GM12878 (cell line): ENCODE data around the gene CHPF2. TPM values are rescaled to one million over a fixed set of nuclear protein-coding genes. Genes with fewer than 3 reads are reported as not detected.

Experiments used
- ATAC-seq: fragments of 200-7000 bp; cut with Tn5 transposase; 3 replicates; pipeline ENCODE4 v1.9.1; 2020; ENCODE audit warnings: mild to moderate bottlenecking, moderate library complexity
- BruUV-seq: library from RNA; stranded (reverse); fragments of 400-500 nt; replicated peaks from 2 replicates; lab custom pipeline; 2021; lab: Mats Ljungman, UMichigan
- CTCF ChIA-PET: fragments of 300-600 bp; sonication (Branson Sonifier 250); formaldehyde crosslinking; extraction: SDS; loops from one replicate; lab custom pipeline; 2021; ENCODE audit warnings: inconsistent platforms; lab: Yijun Ruan, JAX
- POLR2A ChIA-PET: fragments of 350-600 bp; formaldehyde crosslinking; extraction: SDS; loops from one replicate; lab custom pipeline; 2021; ENCODE audit warnings: inconsistent platforms; lab: Charles Lee
- RAD21 ChIA-PET: fragments of 300-600 bp; sonication (Branson Sonifier 250); formaldehyde crosslinking; loops from one replicate; lab custom pipeline; 2023; ENCODE audit warnings: antibody characterized with exemption; ENCODE audit not compliant: unreplicated experiment; lab: Charles Lee
- SMC1A ChIA-PET: fragments of 300-600 bp; sonication (Branson Sonifier 250); formaldehyde crosslinking; loops from one replicate; lab custom pipeline; 2023; ENCODE audit not compliant: unreplicated experiment, uncharacterized antibody; lab: Charles Lee
- DNase-seq: peaks from one replicate; pipeline ENCODE4 v3.0.0-alpha.2; 2011; ENCODE audit warnings: low read depth, low spot score
- FAIRE-seq: peaks from 3 replicates; lab custom pipeline; 2011; peaks lifted over from hg19 to GRCh38; lab: Jason Lieb, UNC
- H2AFZ ChIP-seq: 2 replicates; pipeline ENCODE4 v1.6.0; 2011; ENCODE audit warnings: low read depth, low read length, control low read depth; ENCODE audit not compliant: control insufficient read depth
- H3K27ac ChIP-seq: 2 replicates; pipeline ENCODE4 v1.5.1; 2011; ENCODE audit warnings: control low read depth; ENCODE audit not compliant: control insufficient read depth, insufficient read depth
- H3K27me3 ChIP-seq, 2 experiments: replicated peaks in 1 of 2; 2 replicates each; pipeline versions ENCODE4 v1.6.0 to v1.6.1; 2011; ENCODE audit warnings: low read length in 1 of 2; ENCODE audit not compliant: control insufficient read depth in 2 of 2, insufficient read depth in 2 of 2
- H3K36me3 ChIP-seq, 2 experiments: 2 replicates each; pipeline ENCODE4 v1.5.1; 2011; ENCODE audit warnings: low read length in 1 of 2; ENCODE audit not compliant: control insufficient read depth in 2 of 2, insufficient read depth in 2 of 2
- H3K4me1 ChIP-seq: 2 replicates; pipeline ENCODE4 v1.6.1; 2011; ENCODE audit warnings: mild to moderate bottlenecking, low read length, moderate library complexity, mixed read lengths; ENCODE audit not compliant: control insufficient read depth, insufficient read depth
- H3K4me2 ChIP-seq: 2 replicates; pipeline ENCODE4 v1.6.0; 2011; ENCODE audit warnings: control low read depth; ENCODE audit not compliant: control insufficient read depth, insufficient read depth
- H3K4me3 ChIP-seq: fragments of 200-600 bp; sonication (generic); 2 replicates; pipeline ENCODE4 v1.5.1; 2016
- H3K79me2 ChIP-seq: 2 replicates; pipeline ENCODE4 v1.6.0; 2011; ENCODE audit warnings: low read length; ENCODE audit not compliant: control insufficient read depth, insufficient read depth
- H3K9ac ChIP-seq: 2 replicates; pipeline ENCODE4 v1.8.0; 2011; ENCODE audit warnings: low read length, control low read depth, mixed read lengths; ENCODE audit not compliant: control insufficient read depth, insufficient read depth
- H3K9me3 ChIP-seq: replicated peaks from 3 replicates; pipeline ENCODE4 v1.5.1; 2011; ENCODE audit warnings: mild to moderate bottlenecking, low read length; ENCODE audit not compliant: control insufficient read depth, insufficient read depth
- H4K20me1 ChIP-seq: 2 replicates; pipeline ENCODE4 v1.6.0; 2011; ENCODE audit not compliant: control insufficient read depth, insufficient read depth
- CHD1 ChIP-seq: IDR thresholded peaks from 2 replicates; pipeline ENCODE4 v1.6.1; 2012; ENCODE audit warnings: low read depth, low read length, improper control_type of control experiment
- EGR1 ChIP-seq, 2 experiments: IDR thresholded peaks; 1 replicate in 1 of 2; 2 replicates in 1 of 2; pipeline ENCODE4 v1.6.1; 2011 to 2012; ENCODE audit warnings: low read depth in 2 of 2, low read length in 2 of 2, borderline replicate concordance in 1 of 2, mild to moderate bottlenecking in 1 of 2, moderate library complexity in 1 of 2
- HDGF ChIP-seq: fragments of 450-650 bp; IDR thresholded peaks from 2 replicates; pipeline ENCODE4 v1.6.1; 2016; ENCODE audit warnings: antibody characterized with exemption
- MYC ChIP-seq: IDR thresholded peaks from 2 replicates; pipeline ENCODE4 v1.6.1; 2011; ENCODE audit warnings: mild to moderate bottlenecking, low read length, moderate library complexity, inconsistent platforms; ENCODE audit not compliant: insufficient read depth, insufficient replicate concordance, insufficient read length, severe bottlenecking
- POLR2A ChIP-seq: IDR thresholded peaks from 2 replicates; pipeline ENCODE4 v1.6.1; 2011; ENCODE audit warnings: low read depth, mild to moderate bottlenecking, low read length
- RELA ChIP-seq: fragments of 450-650 bp; IDR thresholded peaks from 2 replicates; pipeline ENCODE4 v1.8.0; 2014; ENCODE audit warnings: borderline replicate concordance; ENCODE audit not compliant: partially characterized antibody
- YY1 ChIP-seq: IDR thresholded peaks from 2 replicates; pipeline ENCODE4 v1.6.1; 2011; ENCODE audit warnings: low read depth, mild to moderate bottlenecking, low read length
- ZBTB11 ChIP-seq: fragments of 450-650 bp; formaldehyde crosslinking; IDR thresholded peaks from 2 replicates; pipeline ENCODE4 v1.5.0; 2022; ENCODE audit warnings: mild to moderate bottlenecking, missing genetic modification characterization
- WGBS: methylation state at CpG from one replicate; pipeline ENCODE4 v1.1.6; 2016; ENCODE audit warnings: low lambda C conversion rate; ENCODE audit not compliant: insufficient replicate concordance, insufficient coverage; ENCODE audit errors: missing lambda C conversion rate; 5-methylcytosine and 5-hydroxymethylcytosine counted together
- in situ Hi-C: fragments of 300-500 bp; cut with MboI; formaldehyde crosslinking; loops from 9 replicates; pipeline ENCODE4 v1.14.3; 2018; ENCODE audit warnings: mixed read lengths
- intact Hi-C: fragments of 100-400 bp; cut with micrococcal nuclease; formaldehyde crosslinking; loops from one replicate; pipeline ENCODE4 v1.14.2; 2022; ENCODE audit not compliant: unreplicated experiment
- polyA plus RNA-seq, 11 experiments: library from polyadenylated mRNA; depleted of rRNA in 4 of 11; unstranded in 6 of 11; stranded (reverse) in 5 of 11; fragments of >200 nt; fragmentation: Nextera tagmentation in 4 of 11; fragmentation: Illumina TruSeq in 1 of 11; extraction: Ambion mirVana in 4 of 11; extraction: Trizol in 1 of 11; gene quantifications; 1 replicate in 1 of 11; 2 replicates in 10 of 11; pipeline versions ENCODE4 v1.2.1 to v1.2.3, GENCODE V29; 2011 to 2016; ENCODE audit warnings: inconsistent platforms in 2 of 11, missing spikeins in 2 of 11, low read depth in 1 of 11
- total RNA-seq, 4 experiments: library from RNA; depleted of rRNA in 3 of 4; stranded (reverse); fragments of >200 nt in 3 of 4; fragmentation: Illumina TruSeq in 1 of 4; extraction: Trizol in 1 of 4; gene quantifications; 2 replicates each; pipeline versions ENCODE4 v1.2.1 to v1.2.3, GENCODE V29; 2013 to 2021

The CHPF2 gene
- total and polyA plus RNA-seq, 10 of the 15 experiments (the other 5 are each of a cell fraction or from before 2014, with no cell fraction given), result 0.23 to 33.1 (median 11.5) TPM

GRCh38 chr7:151239837-151240459 lies 7.7 kb downstream of the CHPF2 start:
- CTCF ChIA-PET, result interaction anchor here (0.6 kb wide), 1 partner anchor 116 kb away, joined by 3 read pairs; no protein-coding TSS in a partner anchor
- RAD21 ChIA-PET, result interaction anchor here (1.3 kb wide), 1 partner anchor 13 kb away, joined by 7 read pairs; the partner anchor contains the start of gene ABCF2
- Histone ChIP-seq H3K4me3 (no peak overlapping the region), H3K9me3 (no peaks in the 10 kb centered on the region), H3K79me2 (peaks cover 6% of the 10 kb centered on the region), H3K27me3 (peaks cover under 1% of the 10 kb centered on the region in 2 experiments; a peak in 2 of 4 replicates), H3K9ac (no peak overlapping the region), H3K27ac (no peak overlapping the region), H2AFZ (no peak overlapping the region), H3K4me1 (peaks cover 13% of the 10 kb centered on the region), H3K4me2 (no peak overlapping the region), H3K36me3 (peaks cover 0 to 13% of the 10 kb centered on the region in 2 experiments; a peak in 3 of 4 replicates), H4K20me1 (no peaks in the 10 kb centered on the region)
- SMC1A ChIA-PET, result no interaction called here
- TF ChIP-seq POLR2A (peak; percentile 47; the same call in 1 of the 2 replicates), EGR1 (IDR thresholded peaks at IDR 0.05; ENCODE audit: borderline replicate concordance in 1 of 2, low read depth in 2 of 2, low read length in 2 of 2) (no peak)
- FAIRE-seq (no peak), DNase-seq (no peak), ATAC-seq (no peak)
- WGBS, result 79% methylated on average over 11 of the region's 11 CpGs
- in situ Hi-C loops (no loop called here), intact Hi-C loops (loop anchor here (5.0 kb wide), 1 partner anchor 68 kb away; no protein-coding TSS in a partner anchor)
- no TSS peak for BruUV-seq
- POLR2A ChIA-PET, result interaction anchor here (0.6 kb wide), 1 partner anchor 51 kb away, joined by 3 read pairs; no protein-coding TSS in a partner anchor

GRCh38 chr7:151240536-151240935 lies 8.3 kb downstream of the CHPF2 start:
- no TSS peak for BruUV-seq
- ChIA-PET RAD21 (interaction anchor here (1.3 kb wide), 1 partner anchor 13 kb away, joined by 7 read pairs; the partner anchor contains the start of gene ABCF2), POLR2A (interaction anchor here (0.6 kb wide), 1 partner anchor 52 kb away, joined by 3 read pairs; no protein-coding TSS in a partner anchor), CTCF (no interaction called here), SMC1A (no interaction called here)
- peaks cover 0 to 10% of the 10 kb centered on the region in 2 experiments; a peak in 3 of 4 replicates for H3K36me3 ChIP-seq
- no peak overlapping the region for H2AFZ ChIP-seq
- DNase-seq, result no peak
- H3K27ac ChIP-seq, result no peak overlapping the region
- intact Hi-C loops, result loop anchor here (5.0 kb wide), 1 partner anchor 68 kb away; no protein-coding TSS in a partner anchor
- FAIRE-seq, result no peak
- peaks cover 16% of the 10 kb centered on the region for H3K4me1 ChIP-seq
- H4K20me1 ChIP-seq, result no peaks in the 10 kb centered on the region
- H3K27me3 ChIP-seq, result peaks cover 3% of the 10 kb centered on the region in 2 experiments; a peak in 2 of 4 replicates
- TF ChIP-seq RELA (no peak), POLR2A (0 out of 2 replicates have a peak, but pooled peaks have one; percentile 3), CHD1 (no peak), YY1 (no peak), HDGF (no peak), MYC (no peak), ZBTB11 (no peak)
- ATAC-seq, result no peak
- peaks cover under 1% of the 10 kb centered on the region; the same call in 1 of the 2 replicates for H3K79me2 ChIP-seq
- no peak overlapping the region for H3K4me3 ChIP-seq
- H3K9ac ChIP-seq, result no peak overlapping the region
- H3K4me2 ChIP-seq, result no peak overlapping the region
- WGBS, result 91% methylated on average over 4 of the region's 4 CpGs
- in situ Hi-C loops, result no loop called here
- H3K9me3 ChIP-seq, result no peaks in the 10 kb centered on the region
